ENCODE measurements around the gene FADS1. TPM values are rescaled to one million over a fixed set of nuclear protein-coding genes. Genes with fewer than 3 reads are reported as not detected.

The FADS1 gene
- total RNA-seq, 1 experiment from 2014 or later, result 105 TPM

GRCh38 chr11:61793829-61794204, 23.0 kb downstream of the FADS1 start:
- no peak for ATAC-seq
- Mint-ChIP-seq H3K4me1 (peaks cover 21% of the 10 kb centered on the region), H3K27ac (peak overlapping the region; percentile 79; the same call in 1 of the 2 replicates), H3K36me3 (peaks cover 37% of the 10 kb centered on the region), H3K9me3 (no peaks in the 10 kb centered on the region), H3K4me3 (peak overlapping the region; percentile 94), H3K27me3 (ENCODE audit: low read depth) (no peaks in the 10 kb centered on the region)
- DNase-seq (ENCODE audit: low spot score), result no peak
- ChIA-PET POLR2A (interaction anchor here (2.3 kb wide), 1 partner anchor 22 kb away, joined by 18 read pairs; the partner anchor contains the start of gene FADS1), CTCF (interaction anchor here (1.1 kb wide), 1 partner anchor 288 kb away, joined by 3 read pairs; no protein-coding TSS in a partner anchor)
- peak; percentile 78 for TF ChIP-seq ZNF121 (CRISPR knock-in tag; IDR thresholded peaks at IDR 0.05)
- no peak for TF ChIP-seq HMGA2 (CRISPR knock-in tag; IDR thresholded peaks at IDR 0.05)

- H3K36me3 Mint-ChIP-seq, result peaks cover 39% of the 10 kb centered on the region
- H3K27me3 Mint-ChIP-seq (ENCODE audit: low read depth), result no peaks in the 10 kb centered on the region
- no peaks in the 10 kb centered on the region for H3K9me3 Mint-ChIP-seq
- DNase-seq (ENCODE audit: low spot score) (no peak), ATAC-seq (peak; percentile 6)
- H3K4me3 Mint-ChIP-seq, result peak overlapping the region; percentile 94
- no peak for TF ChIP-seq NR2C2 (CRISPR knock-in tag; IDR thresholded peaks at IDR 0.05)
- TF ChIP-seq E2F1 (CRISPR knock-in tag; IDR thresholded peaks at IDR 0.05), result 0 out of 2 replicates have a peak, but pooled peaks have one; percentile 22
- TF ChIP-seq ARID4B (CRISPR knock-in tag; IDR thresholded peaks at IDR 0.05; ENCODE audit: borderline replicate concordance), result no peak
- 0 out of 2 replicates have a peak, but pooled peaks have one; percentile 49 for TF ChIP-seq TEAD1 (CRISPR knock-in tag; IDR thresholded peaks at IDR 0.05)
- TF ChIP-seq RELA (CRISPR knock-in tag; IDR thresholded peaks at IDR 0.05; ENCODE audit: borderline replicate concordance), result 0 out of 2 replicates have a peak, but pooled peaks have one; percentile 48
- CTCF ChIA-PET, result interaction anchor here (0.6 to 7.1 kb wide), 11 partner anchors 10 to 314 kb away, joined by 3 to 175 read pairs (median 4); no protein-coding TSS in a partner anchor
- POLR2A ChIA-PET, result interaction anchor here (0.8 to 2.3 kb wide), 4 partner anchors 9 to 41 kb away, joined by 3 to 18 read pairs (median 4); partner anchors contain the start of gene FADS1
- H3K27ac Mint-ChIP-seq, result peak overlapping the region; percentile 96
- peaks cover 21% of the 10 kb centered on the region for H3K4me1 Mint-ChIP-seq
These were observed 23.5 kb downstream of the FADS1 start for GRCh38 chr11:61793083-61793828.

GRCh38 chr11:61792310-61793082, 24.3 kb downstream of the FADS1 start, which contains the start of the genes FEN1 and TMEM258:
FEN1 (plus strand) TSS chr11:61792911; CDS start chr11:61795362, 2,451 bp downstream.
TMEM258 (minus strand) TSS chr11:61792599; CDS start chr11:61792558, 41 bp downstream.
- CTCF ChIA-PET, result interaction anchor here (0.6 to 7.1 kb wide), 11 partner anchors 10 to 315 kb away, joined by 3 to 175 read pairs (median 3); no protein-coding TSS in a partner anchor
- H3K36me3 Mint-ChIP-seq, result peaks cover 40% of the 10 kb centered on the region
- TF ChIP-seq ERG (CRISPR knock-in tag; IDR thresholded peaks at IDR 0.05) (no peak), JUN (CRISPR knock-in tag; IDR thresholded peaks at IDR 0.05) (peak; percentile 58; the same call in 1 of the 2 replicates), USF2 (CRISPR knock-in tag; IDR thresholded peaks at IDR 0.05) (peak; percentile 99), NR2C2 (CRISPR knock-in tag; IDR thresholded peaks at IDR 0.05) (peak; percentile 43; the same call in 1 of the 2 replicates), ZNF219 (CRISPR knock-in tag; IDR thresholded peaks at IDR 0.05; ENCODE audit: borderline replicate concordance) (no peak), MYBL2 (CRISPR knock-in tag; IDR thresholded peaks at IDR 0.05) (no peak), CTCF (IDR thresholded peaks at IDR 0.05) (no peak), KAT7 (CRISPR knock-in tag; IDR thresholded peaks at IDR 0.05; ENCODE audit: borderline replicate concordance) (no peak), EMX1 (CRISPR knock-in tag; IDR thresholded peaks at IDR 0.05) (no peak), TEAD1 (CRISPR knock-in tag; IDR thresholded peaks at IDR 0.05) (no peak), NR3C1 (CRISPR knock-in tag; conservative IDR thresholded peaks at IDR 0.05; ENCODE audit: low read depth) (no peak), GTF2I (CRISPR knock-in tag; conservative IDR thresholded peaks at IDR 0.05) (no peak), ESRRA (CRISPR knock-in tag; IDR thresholded peaks at IDR 0.05; ENCODE audit: borderline replicate concordance) (no peak)

More at GRCh38 chr11:61792310-61793082, 24.3 kb downstream of the FADS1 start, which contains the start of the genes FEN1 and TMEM258:
- Mint-ChIP-seq H3K9me3 (no peaks in the 10 kb centered on the region), H3K4me1 (peaks cover 21% of the 10 kb centered on the region), H3K4me3 (peak within 1 kb of the TSS; percentile 94), H3K27ac (peak within 1 kb of the TSS; percentile 100), H3K27me3 (ENCODE audit: low read depth) (no peaks in the 10 kb centered on the region; the same call in 1 of the 2 replicates)
- POLR2A ChIA-PET, result interaction anchor here (0.7 to 2.3 kb wide), 5 partner anchors 9 to 41 kb away, joined by 3 to 18 read pairs (median 3); partner anchors contain the start of gene FADS1
- DNase-seq (ENCODE audit: low spot score) (peak; percentile 88), ATAC-seq (peak; percentile 77)
